Colon (tissue), 2 donors: ENCODE results near the gene BAIAP2L2.

Experiments used
- FAIRE-seq: peaks from 2 replicates; lab custom pipeline; 2012; peaks lifted over from hg19 to GRCh38; lab: Jason Lieb, UNC
- donor health status: control.
- donor health status: control.

Gene BAIAP2L2

DNA sequence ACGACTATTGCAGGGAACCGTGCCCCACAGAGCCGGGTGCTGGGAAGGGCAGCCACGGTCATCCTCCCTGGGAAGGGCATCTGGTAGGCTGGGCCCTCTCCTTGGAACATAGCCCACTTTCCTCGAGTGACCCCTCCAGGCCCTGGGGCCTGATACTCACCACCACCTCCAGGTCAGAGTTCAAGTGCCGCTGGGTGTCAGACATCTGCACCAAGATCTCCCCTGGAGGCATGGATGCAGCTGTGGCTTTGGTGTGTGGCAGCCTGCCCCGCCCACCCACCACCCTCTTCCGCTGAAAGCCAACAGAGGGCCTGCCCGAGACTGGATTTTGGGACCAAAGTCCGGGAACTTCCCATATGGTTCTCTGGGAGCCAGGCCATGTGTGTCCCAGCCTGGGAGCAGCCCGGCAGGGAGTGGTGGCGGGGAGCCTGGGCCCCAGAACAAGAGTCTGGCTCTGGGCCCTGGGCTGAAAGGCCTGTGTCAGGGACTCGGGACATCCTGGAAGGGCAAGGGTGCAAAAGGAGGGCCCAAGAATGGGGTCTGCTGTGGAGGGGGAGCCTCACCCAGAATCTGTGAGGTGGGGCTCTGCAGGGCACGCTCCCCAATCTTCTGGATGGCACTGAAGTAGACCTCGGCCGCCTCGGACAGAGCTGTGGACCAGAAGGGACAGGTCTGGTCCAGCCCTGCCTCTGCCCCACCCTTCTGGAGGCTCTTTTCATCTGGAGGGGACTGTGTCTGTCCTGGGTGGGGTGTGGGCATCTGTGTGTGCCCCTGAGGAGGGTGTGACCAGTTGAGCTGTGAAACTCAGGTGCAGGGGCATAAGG, 2.6 kb downstream of the BAIAP2L2 start:
- no peak for FAIRE-seq

DNA sequence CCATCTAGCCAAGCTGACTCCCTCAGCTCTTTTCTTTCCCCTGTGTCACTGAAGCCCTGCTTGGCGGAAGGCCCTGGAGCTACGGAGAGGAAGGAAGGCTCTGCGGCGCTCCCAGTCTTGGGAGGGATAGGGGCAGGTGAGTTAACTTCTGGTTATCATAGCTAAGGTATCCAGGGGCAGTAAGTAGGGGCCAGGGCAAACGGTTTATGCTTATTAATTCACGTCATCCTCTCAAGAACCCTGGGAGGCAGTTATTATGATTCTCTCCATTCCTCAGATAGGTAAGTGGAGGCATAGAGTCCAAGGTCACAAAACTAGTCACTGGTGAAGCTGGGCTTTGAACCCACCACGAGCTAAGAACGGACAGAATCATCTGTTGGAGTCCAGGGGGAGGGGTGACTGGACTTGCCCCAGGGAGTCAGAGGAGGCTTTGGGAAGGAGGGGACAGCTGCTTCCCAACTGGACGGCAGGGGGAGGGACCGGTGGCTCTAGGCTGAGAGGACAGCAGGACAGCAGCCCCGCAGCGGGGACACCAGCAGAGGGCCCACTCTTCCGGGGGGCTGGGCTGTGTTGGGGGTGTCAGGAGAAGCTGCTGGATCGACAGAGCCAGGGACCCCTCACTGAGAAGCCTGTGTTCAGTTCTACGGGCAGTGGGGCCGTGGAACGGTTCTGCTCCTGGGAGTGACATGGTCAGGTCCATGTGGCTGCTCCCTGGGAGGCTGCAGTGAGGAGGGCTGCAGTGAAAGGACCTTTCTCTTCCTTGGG, 3.5 kb downstream of the BAIAP2L2 start:
- no peak for FAIRE-seq

DNA sequence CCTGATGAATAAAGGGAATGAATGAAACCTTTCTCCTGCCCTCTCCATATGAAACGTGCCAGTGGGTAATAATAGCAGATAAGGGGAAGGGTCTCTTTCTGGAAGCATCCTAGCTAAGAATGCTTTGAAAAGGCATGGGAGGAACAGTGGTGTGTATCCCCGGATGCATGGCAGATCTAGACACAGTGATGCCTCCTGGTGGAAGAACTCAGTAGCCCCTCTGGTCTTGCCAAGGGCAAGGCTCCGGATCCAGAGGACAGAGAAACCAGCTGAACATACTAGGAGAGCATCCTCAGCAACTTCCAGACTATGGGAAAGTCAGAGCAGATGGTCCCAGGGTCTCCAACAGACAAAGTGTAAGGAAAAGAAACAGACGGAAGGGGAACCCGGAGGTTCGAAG, 6.4 kb downstream of the BAIAP2L2 start:
- no peak for FAIRE-seq

DNA sequence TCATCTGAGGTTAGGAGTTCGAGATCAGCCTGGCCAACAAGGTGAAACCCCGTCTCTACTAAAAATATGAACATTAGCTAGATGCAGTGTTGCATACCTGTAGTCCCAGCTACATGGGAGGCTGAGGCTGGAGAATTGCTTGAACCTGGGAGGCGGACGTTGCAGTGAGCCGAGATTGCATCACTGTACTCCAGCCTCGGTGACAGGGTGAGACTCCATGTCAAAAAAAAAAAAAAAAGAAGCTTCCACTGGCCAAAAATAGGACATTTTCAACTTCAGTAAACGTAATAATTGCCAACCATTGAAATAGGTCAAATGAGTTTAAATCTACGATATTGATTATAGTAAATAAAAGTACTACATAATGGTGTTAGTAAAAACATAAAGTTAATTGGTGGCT, 6.8 kb downstream of the BAIAP2L2 start:
- FAIRE-seq: no peak

DNA sequence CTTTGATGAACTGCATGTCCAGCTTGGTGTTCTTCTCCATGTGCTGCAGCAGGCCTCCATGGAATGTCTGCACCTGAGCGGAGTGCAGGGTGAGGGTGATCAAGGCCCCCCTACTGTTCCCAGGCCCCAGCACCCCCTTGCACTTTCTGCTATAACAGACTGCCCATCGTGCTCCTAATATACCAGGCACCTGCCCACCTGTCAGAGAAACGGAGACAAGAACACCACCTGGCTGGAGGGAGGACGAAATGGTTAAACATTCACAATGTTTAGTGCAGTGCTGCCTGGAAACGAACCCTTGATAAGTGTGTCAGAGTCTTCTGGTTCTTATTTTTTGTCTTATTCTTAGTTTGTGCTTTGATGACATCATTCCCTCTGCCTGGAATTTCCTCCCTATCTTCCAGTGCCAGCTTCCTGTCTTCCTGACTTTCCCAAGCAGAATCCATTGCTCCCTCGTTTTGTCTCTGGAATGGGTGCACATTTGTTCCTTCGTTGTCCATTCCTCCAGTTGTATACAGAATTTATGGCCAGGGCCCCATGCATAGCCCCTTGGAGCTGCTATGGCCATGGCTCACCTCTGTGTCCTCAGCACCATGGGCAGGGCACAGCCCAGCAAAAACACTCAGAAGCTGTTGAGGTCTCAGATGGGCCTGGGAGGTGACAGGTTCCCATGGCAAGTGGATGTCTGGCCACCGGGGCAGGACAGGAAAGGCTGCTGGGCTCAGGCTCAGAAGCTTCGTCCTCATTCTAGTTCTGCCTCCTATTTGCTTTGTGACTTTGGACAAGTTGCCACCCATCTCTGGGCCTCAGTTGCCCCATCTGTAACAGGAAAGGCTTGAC, 11.9 kb downstream of the BAIAP2L2 start:
- no peak for FAIRE-seq

DNA sequence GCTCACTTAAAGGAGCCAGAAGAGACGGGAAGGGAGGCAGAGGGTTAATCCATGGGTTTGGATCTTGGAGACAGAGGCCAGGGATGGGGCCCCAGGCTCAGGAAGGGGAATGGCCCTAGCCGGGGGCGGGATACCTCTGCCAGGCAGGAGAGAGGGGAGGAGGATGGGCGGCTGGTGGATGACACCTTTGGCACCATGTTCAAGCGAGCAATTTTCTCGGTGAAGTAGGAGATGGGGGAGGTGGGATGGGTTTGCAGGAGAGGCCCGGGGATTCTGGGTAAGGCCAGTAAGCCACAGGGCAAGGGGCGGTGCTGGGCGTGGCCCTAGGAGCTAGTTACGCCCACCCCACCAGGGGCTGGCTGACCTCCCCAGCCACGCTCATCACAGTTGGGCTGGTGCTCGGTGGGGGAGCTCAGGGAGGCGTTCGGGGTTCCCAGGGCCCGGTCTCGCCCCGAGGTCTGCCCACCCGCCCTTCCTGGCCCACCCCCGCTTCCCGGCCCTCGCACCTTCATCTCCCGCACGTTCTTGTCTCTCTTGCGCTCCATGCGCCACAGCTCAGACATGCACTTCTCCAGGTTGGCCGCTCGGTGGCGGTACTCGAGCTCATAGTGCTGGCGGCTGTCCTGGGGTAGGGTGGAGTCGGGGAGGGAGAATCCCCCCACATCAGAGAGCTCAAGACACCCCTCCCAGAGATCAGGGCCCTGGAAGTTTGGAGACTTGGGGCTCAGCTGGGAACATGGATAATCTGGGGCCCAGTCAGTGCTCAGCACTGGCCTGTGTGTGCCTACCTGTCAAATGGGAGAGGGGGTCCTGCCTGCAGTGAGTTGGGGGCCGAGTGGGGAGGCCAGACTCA, 12.7 kb downstream of the BAIAP2L2 start:
- FAIRE-seq: no peak

DNA sequence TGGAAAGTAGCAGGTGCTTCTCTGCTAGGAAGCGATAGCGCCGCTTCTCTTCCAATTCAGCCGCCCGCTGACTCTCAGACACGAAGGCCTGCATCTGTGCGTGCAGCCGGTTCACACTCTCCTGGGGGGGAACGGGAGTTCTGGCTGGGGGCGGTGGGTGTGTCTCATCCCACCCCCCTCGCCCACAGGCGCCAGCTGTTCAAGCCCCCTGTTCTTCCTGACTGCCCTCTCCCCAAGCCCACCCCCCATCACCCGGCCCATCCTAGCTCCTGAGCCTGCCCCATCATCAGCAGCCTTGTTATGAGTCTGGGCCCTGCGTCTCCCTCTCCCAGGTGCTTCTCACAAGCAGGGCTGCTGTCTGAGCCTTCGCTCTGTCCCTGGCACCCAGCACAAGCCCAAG, 13.4 kb downstream of the BAIAP2L2 start:
- no peak for FAIRE-seq

DNA sequence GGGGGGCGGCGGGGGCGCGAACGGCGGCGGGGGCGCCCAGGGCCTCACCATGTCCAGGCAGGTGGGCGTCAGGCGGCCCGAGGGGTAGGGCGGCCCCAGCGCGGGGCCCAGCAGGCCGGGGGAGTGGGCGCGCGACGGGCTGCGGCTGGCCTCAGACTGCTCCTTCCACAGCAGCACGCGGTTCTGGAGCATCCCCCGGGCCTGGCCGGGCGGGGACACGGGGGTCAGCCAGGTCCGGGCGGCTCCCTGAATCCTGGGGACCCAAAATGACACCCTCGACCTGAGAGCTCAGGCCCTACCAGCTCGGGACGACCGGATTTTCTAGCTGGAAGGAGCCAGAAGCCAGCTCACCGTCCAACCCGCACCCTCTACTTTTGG, 21.0 kb downstream of the BAIAP2L2 start:
- no peak for FAIRE-seq

DNA sequence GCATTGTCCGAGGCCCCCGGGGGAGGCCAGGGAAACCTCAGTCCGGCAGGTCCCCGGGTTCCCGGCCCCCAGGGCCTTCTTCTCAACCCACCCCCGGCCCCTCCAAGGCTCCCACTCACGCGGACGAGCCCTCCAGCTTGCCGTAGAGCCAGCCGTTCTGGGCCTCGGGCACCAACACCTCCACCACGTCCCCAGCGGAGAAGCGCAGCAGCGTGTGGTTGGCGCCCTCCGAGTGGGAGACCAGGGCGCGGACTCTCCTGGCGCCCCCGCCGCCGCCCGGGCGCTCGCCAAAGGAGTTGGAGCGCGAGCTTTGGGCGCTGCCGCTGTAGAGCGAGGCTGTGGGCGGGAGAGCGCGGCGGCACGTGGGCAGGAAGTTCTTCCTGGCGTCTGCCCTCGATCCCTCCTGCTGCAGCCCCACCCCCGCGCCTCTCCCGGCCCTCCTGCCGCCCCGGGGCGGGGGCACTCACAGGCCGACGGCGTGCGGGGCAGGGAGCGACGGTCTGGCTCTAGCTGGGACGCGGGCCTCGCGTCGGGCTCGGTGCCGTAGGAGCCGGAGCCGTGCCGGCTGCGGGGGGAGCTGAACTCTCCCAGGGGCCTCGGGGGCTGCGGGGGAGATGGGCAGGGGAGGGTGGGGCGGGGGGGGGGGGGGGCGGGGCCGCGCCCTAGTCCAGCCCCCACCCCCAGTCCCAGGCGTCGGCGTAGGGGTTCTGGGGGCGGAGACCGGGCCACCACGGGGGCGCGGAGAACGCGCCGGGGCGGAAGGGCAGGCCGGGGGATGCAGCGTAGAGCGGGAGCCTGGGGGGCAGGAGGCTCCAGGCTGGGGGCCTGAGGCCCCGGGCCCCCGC, 21.6 kb downstream of the BAIAP2L2 start:
- FAIRE-seq: no peak

DNA sequence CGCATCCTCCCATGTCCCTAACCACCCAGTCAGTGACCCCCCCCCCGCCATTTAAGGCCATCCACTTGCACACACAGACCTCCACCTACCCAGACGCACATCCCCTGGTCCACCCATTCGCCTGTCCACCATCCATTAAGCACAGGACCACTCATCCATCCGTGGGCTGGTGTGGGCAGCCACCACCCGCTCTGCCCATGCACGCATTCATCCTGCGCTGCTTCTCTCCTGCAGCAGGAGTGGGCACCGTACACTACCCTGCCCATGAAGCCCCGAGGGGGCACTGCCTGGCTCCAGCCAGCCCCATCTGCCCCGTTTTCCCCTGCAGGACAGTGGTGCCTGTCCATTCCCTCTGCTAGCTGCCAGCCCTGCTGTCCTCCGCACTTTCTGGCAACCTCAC, 22.6 kb downstream of the BAIAP2L2 start:
- FAIRE-seq: no peak

DNA sequence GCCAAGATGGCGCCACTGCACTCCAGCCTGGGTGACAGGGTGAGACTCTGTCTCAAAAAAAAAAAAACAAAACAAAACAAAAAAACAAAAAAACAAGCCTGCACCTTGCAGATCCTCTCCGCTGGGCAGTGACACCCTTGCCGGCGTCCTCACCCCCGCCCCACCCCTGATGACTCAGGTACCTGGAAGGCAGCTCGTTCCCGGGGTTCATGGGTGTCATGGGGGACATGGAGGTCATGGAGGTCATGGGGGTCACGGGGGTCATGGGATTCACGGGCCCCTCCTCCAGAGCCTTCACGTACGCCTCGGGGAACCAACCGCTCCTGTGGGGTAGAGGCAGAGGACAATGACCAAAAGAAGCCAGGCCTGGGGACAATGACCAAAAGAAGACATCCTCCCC, 23.5 kb downstream of the BAIAP2L2 start:
- FAIRE-seq: no peak

DNA sequence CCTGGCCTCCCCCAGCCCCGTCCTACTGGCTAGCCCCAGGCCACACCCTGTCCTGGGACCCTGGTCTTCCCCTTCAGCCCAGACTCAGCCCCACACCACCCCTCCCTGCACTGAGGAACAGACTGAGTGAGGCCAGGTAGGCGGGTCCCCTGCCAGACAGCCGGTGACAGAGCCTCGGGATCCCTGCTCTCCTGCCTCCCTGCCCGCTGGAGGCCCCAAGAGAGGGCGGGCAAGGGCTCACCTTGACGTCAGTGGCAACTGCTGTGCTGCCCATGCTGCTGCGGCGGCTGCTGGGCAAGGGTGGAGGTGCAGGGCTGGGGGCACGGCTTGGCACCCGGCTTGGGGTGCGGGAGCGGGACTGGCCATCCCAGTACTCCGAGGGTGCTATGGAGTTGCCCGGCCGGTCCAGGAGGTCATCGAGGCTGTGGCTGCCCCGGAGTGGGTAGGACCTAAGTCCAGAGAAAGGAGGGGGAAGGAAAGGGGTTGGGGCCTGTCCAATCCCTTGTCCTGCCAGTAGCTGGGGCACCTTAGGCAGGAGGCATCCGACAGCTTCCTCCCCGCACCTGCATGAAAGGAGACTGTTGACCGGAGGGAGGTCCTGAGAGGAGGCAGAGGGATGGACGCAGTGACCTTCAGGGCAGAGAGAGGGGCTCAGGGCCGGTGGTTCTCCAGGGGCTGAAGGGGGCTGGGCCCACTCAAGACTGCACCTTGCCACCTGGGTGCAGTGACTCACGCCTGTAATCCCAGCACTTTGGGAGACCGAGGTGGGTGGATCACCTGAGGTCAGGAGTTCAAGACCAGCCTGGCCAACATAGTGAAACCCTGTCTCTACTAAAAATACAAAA, 24.3 kb downstream of the BAIAP2L2 start:
- no peak for FAIRE-seq

DNA sequence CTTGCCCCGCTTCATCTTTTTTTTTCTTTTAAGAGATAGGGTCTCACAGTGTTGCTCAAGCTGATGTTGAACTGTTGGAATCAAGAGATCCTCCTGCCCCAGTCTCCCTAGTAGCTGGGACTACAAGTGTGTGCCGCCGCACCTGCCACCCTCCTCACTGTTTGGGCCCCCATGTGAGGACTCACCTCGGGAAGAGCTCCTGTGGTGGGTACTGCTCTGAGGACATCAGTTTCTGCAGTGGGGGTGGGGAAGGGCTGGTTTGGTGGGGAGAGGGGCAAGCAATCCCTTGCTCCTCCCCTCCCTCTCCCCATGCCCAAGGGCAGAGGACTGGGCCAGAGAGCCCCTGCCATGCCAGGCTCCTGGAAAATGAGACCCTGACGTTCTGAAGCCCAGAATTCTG, 25.0 kb downstream of the BAIAP2L2 start:
- FAIRE-seq: no peak

DNA sequence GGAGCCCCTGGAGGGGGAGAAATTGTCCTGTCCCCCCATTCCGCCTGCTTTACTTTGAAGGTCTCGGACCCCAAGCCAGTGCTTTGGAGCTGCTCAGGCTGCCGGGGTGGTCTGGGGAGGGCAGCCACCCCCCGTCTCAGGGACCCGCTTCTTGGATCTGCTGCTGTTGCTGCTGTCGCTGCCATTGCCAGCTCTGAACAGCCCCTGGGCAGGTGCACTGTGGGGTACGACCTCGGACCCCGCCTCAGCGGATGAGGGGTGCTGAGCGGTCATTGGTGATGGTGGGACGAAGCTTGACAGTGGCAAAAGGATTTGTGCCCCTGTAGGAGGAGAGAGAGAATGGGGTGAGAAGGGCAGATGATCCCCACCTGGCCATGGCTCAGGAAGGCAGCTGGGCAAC, 25.4 kb downstream of the BAIAP2L2 start:
- no peak for FAIRE-seq

DNA sequence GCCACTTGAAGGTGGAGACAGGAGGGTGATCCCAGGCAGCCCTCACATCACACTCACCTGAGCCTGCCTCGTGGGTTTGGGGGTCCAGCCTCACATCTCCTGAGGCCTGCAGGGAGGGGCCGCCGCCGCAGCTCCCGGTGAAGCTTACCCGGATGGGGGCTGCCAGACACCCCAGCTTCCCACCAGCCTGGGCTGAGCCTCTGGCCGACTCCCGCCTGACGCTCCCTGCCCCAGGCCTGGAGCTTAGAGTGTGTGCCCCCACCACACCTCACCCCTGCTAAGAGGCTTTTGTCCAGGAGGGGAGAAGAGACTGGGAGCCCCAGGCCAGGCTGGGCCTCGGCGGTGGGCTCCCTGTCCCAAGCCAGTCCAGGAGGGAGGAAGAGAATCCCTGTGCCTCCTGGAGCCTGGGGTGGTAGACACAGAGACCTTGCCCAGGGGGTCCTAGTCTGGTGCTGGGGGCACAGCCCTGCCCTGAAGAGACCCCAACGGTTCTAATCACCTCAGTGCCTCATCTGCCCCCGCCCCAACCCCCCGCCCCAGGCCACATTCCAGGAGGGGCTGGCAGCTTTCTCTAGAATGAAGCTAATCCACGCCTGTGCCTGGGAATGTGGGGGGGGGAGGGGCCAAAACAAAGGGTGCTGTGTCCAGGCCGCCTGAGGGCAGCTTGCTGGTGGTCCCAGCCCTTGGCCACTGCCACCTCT, 26.4 kb downstream of the BAIAP2L2 start, which contains the start of gene SLC16A8:
TSS of gene SLC16A8 (minus strand) at position 254 of the 701 bp plus-strand sequence. CDS start 1,311 bp downstream, outside the sequence.
- FAIRE-seq: no peak

DNA sequence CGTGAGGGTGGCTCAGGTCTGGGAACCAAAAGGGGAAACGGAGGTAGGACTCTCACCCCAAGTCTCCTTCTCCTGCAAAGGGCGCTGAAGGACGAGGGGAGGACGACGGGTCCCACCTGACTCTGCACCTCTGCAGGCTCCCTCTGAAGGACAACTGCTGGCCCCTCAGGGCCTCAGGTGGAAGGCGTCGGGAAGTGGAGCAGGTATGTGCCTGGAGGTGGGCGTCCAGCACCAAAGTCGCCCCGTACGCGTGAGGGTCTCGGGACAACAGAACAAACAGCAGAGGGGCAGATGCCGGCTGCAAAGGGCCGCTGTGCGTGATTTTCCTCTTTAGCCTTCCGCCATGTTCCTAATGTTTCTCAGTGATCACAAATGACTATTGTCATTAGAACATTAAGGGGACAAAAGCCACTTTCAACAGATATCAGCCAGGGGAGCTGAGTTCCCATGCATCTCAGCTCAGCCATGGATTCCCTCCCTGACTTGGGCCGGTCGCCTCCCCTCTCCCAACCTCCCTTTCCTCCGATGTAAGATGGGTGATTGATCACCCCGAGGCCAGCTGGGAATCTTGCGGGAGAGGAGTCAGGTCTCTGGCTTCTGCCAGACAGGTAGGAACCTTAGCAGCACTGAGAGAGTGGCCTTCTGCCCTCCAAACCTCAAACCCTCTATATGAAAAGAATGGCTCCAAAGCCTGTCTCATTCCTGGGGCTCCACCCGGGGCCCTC, 27.3 kb downstream of the BAIAP2L2 start:
- FAIRE-seq: no peak

DNA sequence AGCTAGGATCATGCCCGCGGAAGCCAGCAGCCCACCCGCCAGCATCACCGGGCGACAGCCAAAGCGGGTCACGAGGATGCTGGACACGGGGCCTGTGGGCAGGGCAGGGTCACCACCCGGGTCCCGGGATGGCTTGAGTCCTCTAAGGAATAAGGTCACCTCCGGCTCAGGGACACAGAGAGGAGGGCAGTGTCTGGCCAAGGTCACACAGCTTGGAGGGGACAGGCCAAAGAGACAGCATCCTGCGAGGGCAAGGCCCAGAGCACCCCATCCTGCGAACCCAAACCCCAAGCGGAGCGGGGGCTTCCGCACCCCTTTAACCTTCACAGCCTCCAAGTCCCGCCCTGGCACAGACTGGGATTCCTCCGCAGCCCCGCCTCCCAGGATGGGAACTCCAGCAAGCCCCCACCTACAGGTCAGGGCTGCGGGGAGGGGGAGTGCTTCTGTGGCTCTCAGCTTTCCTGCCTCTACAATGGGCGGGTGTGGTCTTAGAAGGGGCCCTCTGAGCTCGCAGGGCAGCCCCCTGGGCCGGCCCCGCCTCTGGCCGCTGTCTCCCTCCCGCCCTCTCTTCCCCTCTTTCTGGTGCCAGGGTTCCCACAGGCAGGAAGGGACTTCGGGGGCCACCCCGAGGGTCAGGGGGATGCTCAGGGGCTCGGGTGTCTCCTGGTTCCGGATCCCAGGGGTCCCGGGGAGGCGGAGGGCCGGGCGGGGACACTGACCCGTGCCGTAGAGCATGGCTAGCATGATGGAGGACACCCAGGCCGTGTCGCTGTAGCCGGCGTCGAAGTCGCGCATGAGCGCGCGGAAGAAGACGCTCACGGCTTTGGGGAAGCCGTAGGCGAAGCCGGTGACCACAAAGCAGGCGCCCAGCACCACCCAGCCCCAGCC, 28.3 kb downstream of the BAIAP2L2 start:
- no peak for FAIRE-seq

DNA sequence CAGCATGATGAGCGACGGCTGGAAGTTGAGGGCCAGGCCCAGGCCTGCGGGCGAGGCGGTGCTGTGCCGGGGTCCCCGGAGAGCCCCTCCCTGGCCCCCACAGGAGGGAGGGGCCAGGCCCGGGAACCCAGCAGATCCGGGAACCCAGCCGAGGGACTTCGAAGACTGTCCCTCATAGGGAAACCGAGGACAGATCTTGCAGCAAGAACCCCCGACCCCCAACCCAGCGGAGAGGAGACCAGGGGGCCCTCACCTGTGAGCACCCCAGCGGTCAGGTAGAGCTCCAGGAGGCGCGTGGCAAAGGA, 28.9 kb downstream of the BAIAP2L2 start:
- FAIRE-seq: no peak
